ENCODE measurements around the gene PSMB3. TPM values are rescaled to one million over a fixed set of nuclear protein-coding genes. Genes with fewer than 3 reads are reported as not detected.
A peak's percentile ranks its signal among the peaks of the same experiment; 100 is the strongest.

PSMB3 gene
- total RNA-seq, 2 donors from 2014 or later: 131 to 154 TPM

- DNase-seq (peak; percentile 75 to 81), ATAC-seq (peak; percentile 3)
- intact Hi-C loops (cut with DNase I, micrococcal nuclease): loop anchor here in 1 of 2 donors (5.0 kb wide), 1 partner anchor 54 kb away; no protein-coding TSS in a partner anchor
These were observed 20.8 kb upstream of the PSMB3 start for GRCh38 chr17:38731526-38732294.

GRCh38 chr17:38732376-38733281, 19.9 kb upstream of the PSMB3 start:
- ATAC-seq (peak; percentile 39), DNase-seq (no peak)
- intact Hi-C loops (cut with DNase I, micrococcal nuclease): loop anchor here in 1 of 2 donors (5.0 kb wide), 1 partner anchor 55 kb away; no protein-coding TSS in a partner anchor

GRCh38 chr17:38733282-38733981, 19.1 kb upstream of the PSMB3 start:
- ATAC-seq (no peak), DNase-seq (peak in 1 of 2 donors; percentile 56)
- intact Hi-C loops (cut with DNase I, micrococcal nuclease): loop anchor here in 1 of 2 donors (5.0 kb wide), 1 partner anchor 56 kb away; no protein-coding TSS in a partner anchor

- DNase-seq: no peak
- ATAC-seq: no peak
- intact Hi-C loops (cut with DNase I, micrococcal nuclease): loop anchor here in 1 of 2 donors (5.0 kb wide), 1 partner anchor 57 kb away; no protein-coding TSS in a partner anchor
These were observed 18.3 kb upstream of the PSMB3 start for GRCh38 chr17:38733982-38734973.

- intact Hi-C loops (cut with DNase I, micrococcal nuclease): no loop called here
- ATAC-seq (no peak), DNase-seq (peak; percentile 53 to 69)
These were observed 17.2 kb upstream of the PSMB3 start for GRCh38 chr17:38735161-38735997.

GRCh38 chr17:38738007-38738662, 14.4 kb upstream of the PSMB3 start:
- no peak for ATAC-seq

GRCh38 chr17:38738686-38739085, 13.9 kb upstream of the PSMB3 start:
- intact Hi-C loops (cut with DNase I, micrococcal nuclease): no loop called here
- DNase-seq: no peak
- ATAC-seq: no peak

More at GRCh38 chr17:38738007-38738662, 14.4 kb upstream of the PSMB3 start:
- DNase-seq: no peak
- intact Hi-C loops (cut with DNase I, micrococcal nuclease): no loop called here

GRCh38 chr17:38739305-38739704, 13.2 kb upstream of the PSMB3 start:
- peak; percentile 34 for ATAC-seq
- peak in 1 of 2 donors; percentile 44 for DNase-seq
- intact Hi-C loops (cut with DNase I, micrococcal nuclease): no loop called here

GRCh38 chr17:38740044-38740443, 12.5 kb upstream of the PSMB3 start:
- intact Hi-C loops (cut with DNase I, micrococcal nuclease): no loop called here
- no peak for DNase-seq
- no peak for ATAC-seq

- ATAC-seq: no peak
- intact Hi-C loops (cut with DNase I, micrococcal nuclease): no loop called here
- DNase-seq: no peak
These were observed 11.7 kb upstream of the PSMB3 start for GRCh38 chr17:38740806-38741205.

- ATAC-seq: no peak
- DNase-seq: no peak
- intact Hi-C loops (cut with DNase I, micrococcal nuclease): no loop called here
These were observed 11.1 kb upstream of the PSMB3 start for GRCh38 chr17:38741461-38741860.

GRCh38 chr17:38741921-38742410, 10.6 kb upstream of the PSMB3 start:
- intact Hi-C loops (cut with DNase I, micrococcal nuclease): no loop called here
- DNase-seq: peak; percentile 73 to 83
- ATAC-seq: peak; percentile 78

GRCh38 chr17:38742411-38743308, 9.9 kb upstream of the PSMB3 start:
- ATAC-seq: peak; percentile 67

GRCh38 chr17:38743556-38744171, 8.9 kb upstream of the PSMB3 start:
- DNase-seq (peak; percentile 14 to 33), ATAC-seq (no peak)
- intact Hi-C loops (cut with DNase I, micrococcal nuclease): no loop called here

More at GRCh38 chr17:38742411-38743308, 9.9 kb upstream of the PSMB3 start:
- intact Hi-C loops (cut with DNase I, micrococcal nuclease): no loop called here
- peak; percentile 53 to 79 for DNase-seq

GRCh38 chr17:38745545-38745944, 7.0 kb upstream of the PSMB3 start:
- peak in 1 of 2 donors; percentile 43 for DNase-seq
- intact Hi-C loops (cut with DNase I, micrococcal nuclease): no loop called here
- no peak for ATAC-seq

Measured in left colon (tissue), 2 donors.